Right ventricle myocardium superior (tissue), 1 donor: ENCODE results near the gene GUCA2B. TPM values are rescaled to one million over a fixed set of nuclear protein-coding genes. Genes with fewer than 3 reads are reported as not detected.

Experiments
- ATAC-seq: fragments of 200-7000 bp; cut with Tn5 transposase; one replicate; pipeline ENCODE4 v1.9.1; 2020; ENCODE audit warnings: mild to moderate bottlenecking; ENCODE audit not compliant: poor library complexity
- DNase-seq: peaks from one replicate; pipeline ENCODE4 v3.0.0-alpha.2; 2020
- intact Hi-C: fragments of 100-400 bp; cut with DNase I; formaldehyde crosslinking; loops from one replicate; pipeline ENCODE4 v1.11.2; 2022
- total RNA-seq: library from RNA; stranded (reverse); fragmentation: NEBNext Ultra II Directional; extraction: Animal tissue kit (Norgen Biotek cat#: 25700); gene quantifications from one replicate; pipeline ENCODE4 v1.2.1, GENCODE V29; 2021
- donor health status: DM: no; HTN: yes; CAD: no; lungs with severe emphysema.

The GUCA2B gene
- total RNA-seq, 1 donor from 2014 or later = not detected

DNA sequence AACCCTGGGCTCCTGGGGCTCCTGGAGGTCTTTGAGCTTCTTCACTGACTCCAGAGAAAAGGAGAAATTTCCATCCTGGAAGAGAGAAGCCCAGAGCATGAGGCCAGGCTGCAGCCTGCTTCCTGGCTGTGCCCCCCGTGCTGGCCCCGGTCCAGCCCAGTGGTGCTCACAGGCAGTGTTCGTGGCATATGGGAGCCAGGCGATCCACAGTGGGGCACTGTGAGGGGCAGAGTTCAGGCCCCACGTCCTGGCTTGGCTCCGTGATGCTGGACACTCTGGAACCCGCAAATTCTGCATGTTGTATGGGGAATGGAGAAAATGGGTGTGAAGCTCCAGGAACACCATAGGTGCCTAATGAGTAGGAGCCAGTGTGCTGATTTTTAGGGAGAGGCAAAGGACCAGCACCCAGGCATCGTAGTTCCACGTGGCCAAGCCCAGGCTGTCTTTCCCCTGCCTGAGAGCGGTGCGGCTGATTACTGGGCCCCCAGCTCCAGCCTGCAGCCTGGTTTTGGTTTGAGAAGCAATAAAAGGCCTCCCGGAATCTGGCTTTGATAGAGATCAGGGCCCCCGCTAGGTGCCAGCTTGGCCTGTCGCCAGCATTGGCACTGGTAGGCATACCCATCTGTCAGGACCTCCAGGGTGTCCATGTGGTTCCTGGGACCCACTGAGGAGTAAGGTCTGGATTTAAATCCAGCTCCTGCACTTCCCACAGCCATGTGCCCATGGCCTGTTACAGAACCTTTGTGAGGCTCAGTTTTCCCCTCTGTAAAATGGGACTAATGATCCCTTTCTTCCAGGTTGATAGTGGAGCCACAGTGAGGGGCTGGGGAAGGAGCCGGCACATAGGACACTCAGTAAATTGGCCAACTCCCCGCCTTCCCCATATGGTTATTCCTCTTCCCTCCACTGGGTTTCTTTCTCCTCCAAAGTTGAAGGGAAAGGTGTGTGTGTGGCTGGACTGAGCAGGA is 10.6 kb downstream of the GUCA2B start:
- intact Hi-C loops = no loop called here
- ATAC-seq = no peak
- DNase-seq = no peak

GRCh38 chr1:42164551-42165420 is 11.6 kb downstream of the GUCA2B start, which contains the start of gene GUCA2A:
Gene GUCA2A (minus strand): TSS chr1:42164745. CDS start chr1:42164712, 33 bp downstream.
- intact Hi-C loops = no loop called here
- ATAC-seq (no peak), DNase-seq (no peak)

GRCh38 chr1:42165511-42166210 is 12.5 kb downstream of the GUCA2B start:
- intact Hi-C loops = no loop called here
- DNase-seq (peak; percentile 81), ATAC-seq (peak; percentile 76)

GRCh38 chr1:42167611-42168390 is 14.6 kb downstream of the GUCA2B start:
- intact Hi-C loops = no loop called here
- DNase-seq = no peak
- no peak for ATAC-seq

DNA sequence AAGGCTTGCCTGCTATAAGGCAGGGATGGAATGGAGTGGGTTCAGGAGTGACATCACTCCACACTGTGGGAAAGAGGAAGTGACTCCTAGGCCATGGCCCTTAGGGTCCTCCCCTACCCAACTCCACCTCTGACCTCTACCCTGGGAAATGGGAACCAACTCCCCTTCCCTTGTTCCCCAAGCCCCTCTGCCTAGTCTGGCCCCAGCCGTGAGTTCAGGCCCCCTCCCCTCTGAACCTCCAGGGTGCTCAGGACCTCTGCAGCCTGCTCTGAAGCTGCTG is 15.1 kb downstream of the GUCA2B start:
- ATAC-seq = no peak
- intact Hi-C loops = no loop called here

GRCh38 chr1:42168763-42169162 is 15.6 kb downstream of the GUCA2B start:
- DNase-seq (no peak), ATAC-seq (no peak)
- intact Hi-C loops = no loop called here

More for the DNA sequence above, 15.1 kb downstream of the GUCA2B start:
- DNase-seq = no peak

- intact Hi-C loops = loop anchor here (10.0 kb wide), 1 partner anchor 164 kb away; the partner anchor contains the start of gene FOXJ3
- peak; percentile 8 for ATAC-seq
- DNase-seq = no peak
Measured at GRCh38 chr1:42170779-42171621, 17.8 kb downstream of the GUCA2B start.

- peak; percentile 1 for ATAC-seq
Measured at GRCh38 chr1:42171679-42172266, 18.6 kb downstream of the GUCA2B start.

DNA sequence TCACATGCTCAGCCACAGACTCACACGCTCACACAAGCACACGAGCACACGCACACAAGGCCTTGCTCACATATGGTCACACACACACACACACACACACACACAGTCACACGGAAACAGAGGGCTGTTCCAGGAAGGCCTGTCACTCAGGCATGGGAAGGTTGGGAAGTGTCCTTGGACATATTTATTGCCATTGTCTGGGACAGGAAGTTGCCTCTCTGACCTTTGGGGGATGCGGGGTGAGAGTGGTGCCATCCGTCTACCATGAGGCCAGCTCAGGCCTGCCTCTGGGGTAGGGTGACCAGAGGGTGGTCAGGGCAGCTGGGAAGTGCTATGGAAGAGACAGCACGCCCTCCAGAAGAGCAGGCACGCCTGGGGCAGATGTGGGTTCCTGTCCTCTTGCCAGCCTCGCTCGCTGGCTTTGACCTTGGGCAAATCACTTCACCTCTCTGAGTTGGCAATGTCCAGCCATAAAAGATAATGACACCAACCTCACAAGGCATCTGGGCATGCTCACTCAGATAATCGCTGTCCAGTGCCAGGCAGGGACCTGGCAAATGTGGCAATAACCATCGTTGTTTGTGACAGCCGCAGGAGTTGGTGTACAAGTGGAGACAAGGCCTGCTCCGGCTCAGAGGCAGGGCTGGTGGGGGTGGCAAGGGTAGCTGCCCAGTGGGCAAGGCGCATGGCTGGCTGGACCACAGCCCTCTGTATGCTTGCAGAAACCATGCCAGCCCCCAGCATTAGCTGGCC is 19.3 kb downstream of the GUCA2B start:
- intact Hi-C loops = loop anchor here (10.0 kb wide), 1 partner anchor 162 kb away; the partner anchor contains the start of gene FOXJ3
- ATAC-seq (peak; percentile 86), DNase-seq (peak; percentile 70)

More at GRCh38 chr1:42171679-42172266, 18.6 kb downstream of the GUCA2B start:
- no peak for DNase-seq
- intact Hi-C loops = loop anchor here (10.0 kb wide), 1 partner anchor 163 kb away; the partner anchor contains the start of gene FOXJ3

DNA sequence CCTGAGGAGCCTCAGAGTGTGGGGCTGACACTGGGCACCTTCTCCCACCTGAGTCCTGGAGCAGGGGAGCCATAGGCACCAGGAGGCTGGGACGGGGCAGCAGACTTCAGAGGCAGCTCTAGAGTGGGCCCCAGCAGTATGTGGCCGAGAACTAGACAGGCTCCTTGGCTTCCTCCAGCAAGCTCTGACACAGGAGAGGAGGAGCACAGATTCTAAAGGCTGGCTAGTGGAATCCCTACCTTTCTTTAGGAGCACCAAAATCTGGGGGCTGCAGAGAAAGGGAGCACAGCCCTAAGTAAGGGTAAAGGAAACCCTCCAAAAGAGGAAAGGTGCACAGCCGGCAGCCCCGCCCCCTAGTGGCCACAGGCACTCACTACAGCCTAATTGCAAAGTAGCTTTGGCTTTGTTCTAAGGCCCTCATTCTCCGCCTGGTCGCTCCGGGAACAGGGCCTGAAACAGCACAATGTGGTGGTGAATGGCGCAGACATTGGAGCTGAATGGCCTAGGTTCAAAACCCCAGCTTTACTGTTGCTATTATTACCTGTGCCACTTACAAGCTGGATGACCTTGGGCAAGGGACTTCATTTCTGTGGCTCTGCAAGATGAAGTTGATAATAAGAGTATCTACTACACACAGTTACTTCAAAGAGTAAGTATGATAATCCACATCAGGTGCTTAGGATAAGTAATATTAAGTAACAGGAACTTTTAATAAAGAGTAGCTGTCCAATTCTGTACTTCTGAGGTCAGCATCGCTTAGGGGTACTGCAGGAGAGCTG is 20.1 kb downstream of the GUCA2B start:
- intact Hi-C loops = loop anchor here (10.0 kb wide), 1 partner anchor 161 kb away; the partner anchor contains the start of gene FOXJ3
- peak; percentile 60 for ATAC-seq
- peak; percentile 81 for DNase-seq

- intact Hi-C loops = loop anchor here (10.0 kb wide), 1 partner anchor 161 kb away; the partner anchor contains the start of gene FOXJ3
- no peak for ATAC-seq
Measured at GRCh38 chr1:42173961-42174735, 20.9 kb downstream of the GUCA2B start.

GRCh38 chr1:42175314-42176054 is 22.3 kb downstream of the GUCA2B start:
- intact Hi-C loops = loop anchor here (10.0 kb wide), 1 partner anchor 159 kb away; the partner anchor contains the start of gene FOXJ3
- ATAC-seq = no peak
- no peak for DNase-seq

More at GRCh38 chr1:42173961-42174735, 20.9 kb downstream of the GUCA2B start:
- no peak for DNase-seq

DNA sequence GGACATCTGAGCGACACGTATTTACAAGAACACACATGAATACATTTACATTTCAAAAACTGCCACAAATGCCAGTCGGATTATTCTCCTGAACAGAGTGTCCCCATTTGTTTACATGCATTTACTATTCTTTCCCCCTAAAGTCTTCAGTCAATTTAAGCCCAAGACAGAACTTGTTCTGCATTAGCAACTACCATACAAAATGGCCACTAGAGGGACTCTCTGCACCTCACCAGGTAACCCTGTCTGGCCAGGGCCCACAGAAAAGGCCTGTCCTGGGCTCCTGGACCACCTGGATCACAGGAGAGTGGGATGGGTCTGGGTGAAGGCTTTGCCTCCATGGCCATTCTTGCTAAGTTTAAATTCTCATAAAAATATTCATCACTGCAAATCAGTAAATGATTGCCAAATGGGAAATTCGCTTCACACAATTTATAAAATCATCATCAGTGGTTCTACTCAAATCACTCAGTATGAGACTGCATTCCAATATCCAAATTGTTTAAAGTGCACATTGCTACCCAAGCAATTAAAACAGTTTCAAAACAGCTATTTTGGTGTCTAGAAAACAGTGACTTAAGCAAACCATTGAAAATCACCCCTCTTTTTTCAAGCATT is 23.8 kb downstream of the GUCA2B start:
- intact Hi-C loops = loop anchor here (10.0 kb wide), 1 partner anchor 158 kb away; the partner anchor contains the start of gene FOXJ3
- DNase-seq = no peak
- no peak for ATAC-seq
